Thyroid gland (tissue), 4 donors: ENCODE measurements around the gene ALDH1L1. TPM values are rescaled to one million over a fixed set of nuclear protein-coding genes. Genes with fewer than 3 reads are reported as not detected.

Experiments
- DNase-seq, 2 donors: peaks; one replicate each; pipeline ENCODE4 v3.0.0-alpha.2; 2019
- H3K27ac ChIP-seq, 3 donors: fragments of 200-600 bp; sonication (generic); 1 replicate in 2 of 3; 2 replicates in 1 of 3; pipeline ENCODE4 v1.5.1; 2016 to 2019; ENCODE audit warnings: mild to moderate bottlenecking in 1 of 3, moderate library complexity in 1 of 3
- H3K27me3 ChIP-seq: fragments of 200-600 bp; sonication (generic); one replicate; pipeline ENCODE4 v1.5.1; 2019
- H3K36me3 ChIP-seq, 2 donors: fragments of 200-600 bp; sonication (generic); one replicate each; pipeline ENCODE4 v1.5.1; 2016 to 2019
- H3K4me1 ChIP-seq, 2 donors: fragments of 200-600 bp; sonication (generic); one replicate each; pipeline ENCODE4 v1.5.1; 2017 to 2019
- H3K4me3 ChIP-seq, 3 donors: fragments of 200-600 bp; sonication (generic); replicated peaks in 1 of 3; 1 replicate in 2 of 3; 2 replicates in 1 of 3; pipeline ENCODE4 v1.5.1; 2016; ENCODE audit warnings: mild to moderate bottlenecking in 1 of 3
- H3K9me3 ChIP-seq: fragments of 200-600 bp; sonication (generic); one replicate; pipeline ENCODE4 v1.5.1; 2017
- CTCF ChIP-seq, 6 experiments: fragments of 200-600 bp in 3 of 6; fragments of 450-650 bp in 3 of 6; sonication (generic) in 3 of 6; IDR thresholded peaks; one replicate each; pipeline ENCODE4 v1.5.1; 2016 to 2019; ENCODE audit warnings: antibody characterized with exemption in 6 of 6, mild to moderate bottlenecking in 2 of 6, inconsistent platforms in 1 of 6, moderate library complexity in 1 of 6
- POLR2A ChIP-seq, 2 donors: fragments of 450-650 bp; IDR thresholded peaks; one replicate each; pipeline ENCODE4 v1.6.1; 2017; ENCODE audit warnings: antibody characterized with exemption in 2 of 2, mild to moderate bottlenecking in 2 of 2, moderate library complexity in 1 of 2
- WGBS, 2 donors: methylation state at CpG; one replicate each; pipeline ENCODE4 v1.1.5; 2017; 5-methylcytosine and 5-hydroxymethylcytosine counted together
- intact Hi-C: fragments of 100-400 bp; cut with DNase I; formaldehyde crosslinking; loops from one replicate; pipeline ENCODE4 v1.15.1; 2023
- total RNA-seq, 4 donors: library from RNA; depleted of rRNA; stranded (reverse); fragments of >200 nt; gene quantifications; one replicate each; pipeline ENCODE4 v1.2.3, GENCODE V29; 2016

Gene ALDH1L1
- total RNA-seq, 4 donors from 2014 or later, result 2.1 to 12.1 (median 6.1) TPM

DNA sequence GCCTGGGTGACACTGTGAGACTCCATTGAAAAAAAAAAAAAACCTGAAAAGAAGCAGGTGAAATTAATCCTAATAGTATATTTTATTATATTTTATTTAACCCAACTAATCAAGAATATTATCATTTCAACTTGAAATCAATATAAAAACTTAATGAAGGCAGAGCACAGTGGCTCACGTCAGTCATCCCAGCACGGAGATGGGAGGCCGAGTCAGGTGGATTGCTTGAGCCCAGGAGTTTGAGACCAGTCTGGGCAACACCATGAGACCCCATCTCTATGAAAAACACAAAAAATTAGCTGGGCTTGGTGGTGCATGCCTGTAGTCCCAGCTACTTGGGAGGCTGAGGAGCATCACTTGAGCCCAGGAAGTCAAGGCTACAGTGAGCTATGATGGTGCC, 63.2 kb downstream of the ALDH1L1 start:
- WGBS, 2 donors, result 96 to 97% methylated on average over 3 of the region's 3 CpGs
- TF ChIP-seq POLR2A (IDR thresholded peaks at IDR 0.05) (no peak), CTCF (IDR thresholded peaks at IDR 0.05) (no peak)
- Histone ChIP-seq H3K36me3 (no peaks in the 10 kb centered on the region), H3K4me1 (no peaks in the 10 kb centered on the region), H3K9me3 (no peaks in the 10 kb centered on the region), H3K27ac (no peak overlapping the region), H3K27me3 (no peaks in the 10 kb centered on the region), H3K4me3 (no peak overlapping the region)
- no peak for DNase-seq
- intact Hi-C loops, result no loop called here

DNA sequence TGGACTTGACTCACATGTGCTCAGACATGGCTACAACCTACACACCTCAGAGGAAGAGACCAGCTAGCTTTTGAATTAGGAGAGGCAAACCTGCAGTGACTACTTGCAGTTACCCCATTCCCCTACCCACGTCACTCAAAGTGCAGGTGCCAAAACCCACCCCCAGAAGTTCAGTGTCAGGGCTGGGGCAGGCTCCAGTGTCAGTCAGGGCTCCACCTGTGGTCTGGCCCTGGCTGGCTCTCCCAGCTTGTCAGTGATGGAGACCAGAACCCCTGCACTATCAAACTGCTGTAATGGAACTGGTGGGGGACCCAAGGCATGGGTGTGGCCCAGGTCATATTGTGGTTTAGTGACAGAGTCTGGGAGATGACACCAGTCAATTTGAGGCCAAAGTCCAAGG, 63.9 kb downstream of the ALDH1L1 start:
- TF ChIP-seq POLR2A (IDR thresholded peaks at IDR 0.05) (no peak), CTCF (IDR thresholded peaks at IDR 0.05) (no peak)
- no peak overlapping the region for H3K4me3 ChIP-seq
- DNase-seq, result no peak
- WGBS, 2 donors, result 100% methylated on average over 1 of the region's 1 CpG; no CpG with 5 or more reads in 1 of the 2 donors
- intact Hi-C loops, result no loop called here
- H3K4me1 ChIP-seq, result no peaks in the 10 kb centered on the region
- no peak overlapping the region for H3K27ac ChIP-seq
- no peaks in the 10 kb centered on the region for H3K27me3 ChIP-seq
- H3K36me3 ChIP-seq, result no peaks in the 10 kb centered on the region
- no peaks in the 10 kb centered on the region for H3K9me3 ChIP-seq

DNA sequence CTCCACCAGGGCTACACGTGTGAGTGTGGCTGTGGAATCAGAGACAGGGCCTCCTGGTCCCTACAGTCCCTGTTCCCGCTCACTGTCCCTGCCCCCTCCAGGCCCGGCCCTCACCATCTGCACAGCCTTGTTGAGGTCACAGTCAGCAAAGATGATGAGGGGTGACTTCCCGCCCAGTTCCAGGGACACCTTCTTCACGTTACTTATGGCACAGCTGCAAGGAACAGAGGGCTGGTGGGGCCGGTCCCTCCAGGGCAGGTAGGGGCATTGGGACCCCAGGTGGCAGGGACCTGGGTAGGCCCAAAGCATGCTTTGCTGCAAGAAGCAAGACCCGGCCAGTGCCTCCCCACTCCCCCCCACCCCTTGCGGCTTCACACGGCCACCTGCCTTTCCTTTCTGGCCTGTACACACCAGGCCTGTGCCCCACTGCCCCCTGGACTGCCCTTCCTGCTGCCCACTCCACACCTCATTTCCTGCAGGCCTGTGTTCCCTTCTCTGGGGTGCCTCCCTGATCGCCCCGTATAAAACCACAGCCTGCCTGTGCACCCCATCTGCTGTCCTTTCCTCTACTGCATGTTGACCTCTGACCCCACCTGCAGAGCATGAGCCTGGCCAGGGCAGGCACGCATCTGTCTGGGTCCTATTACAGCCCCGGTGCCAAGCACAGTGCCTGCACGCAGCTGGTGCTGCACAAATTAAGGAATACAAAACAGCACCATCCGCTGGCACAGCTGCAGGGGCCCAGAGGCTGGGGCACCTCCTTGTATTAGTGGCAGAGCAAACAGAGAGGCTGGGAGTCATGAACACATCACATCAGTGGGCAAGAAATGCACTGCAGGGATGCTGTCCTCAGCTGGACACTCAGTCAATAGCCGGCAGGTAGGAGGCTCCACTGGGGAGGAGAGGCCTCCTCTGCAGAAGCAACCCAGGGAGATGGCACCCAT, 65.7 kb downstream of the ALDH1L1 start:
- WGBS, 2 donors, result 88 to 91% methylated on average over 10 to 13 of the region's 16 CpGs
- DNase-seq, result no peak
- Histone ChIP-seq H3K27me3 (no peaks in the 10 kb centered on the region), H3K9me3 (no peaks in the 10 kb centered on the region), H3K36me3 (no peaks in the 10 kb centered on the region), H3K4me3 (no peak overlapping the region), H3K4me1 (no peaks in the 10 kb centered on the region), H3K27ac (no peak overlapping the region)
- no peak for TF ChIP-seq CTCF (IDR thresholded peaks at IDR 0.05)
- TF ChIP-seq POLR2A (IDR thresholded peaks at IDR 0.05), result no peak
- intact Hi-C loops, result no loop called here

- Histone ChIP-seq H3K9me3 (no peaks in the 10 kb centered on the region), H3K27ac (no peak overlapping the region), H3K36me3 (no peaks in the 10 kb centered on the region), H3K4me1 (no peaks in the 10 kb centered on the region), H3K27me3 (no peaks in the 10 kb centered on the region), H3K4me3 (no peak overlapping the region)
- TF ChIP-seq CTCF (IDR thresholded peaks at IDR 0.05) (peak in 1 of 6 experiments; percentile 35), POLR2A (IDR thresholded peaks at IDR 0.05) (no peak)
- intact Hi-C loops, result no loop called here
- no peak for DNase-seq
- 74 to 78% methylated on average over 9 of the region's 9 CpGs for WGBS, 2 donors
These were observed 66.5 kb downstream of the ALDH1L1 start for GRCh38 chr3:126113733-126114442.

DNA sequence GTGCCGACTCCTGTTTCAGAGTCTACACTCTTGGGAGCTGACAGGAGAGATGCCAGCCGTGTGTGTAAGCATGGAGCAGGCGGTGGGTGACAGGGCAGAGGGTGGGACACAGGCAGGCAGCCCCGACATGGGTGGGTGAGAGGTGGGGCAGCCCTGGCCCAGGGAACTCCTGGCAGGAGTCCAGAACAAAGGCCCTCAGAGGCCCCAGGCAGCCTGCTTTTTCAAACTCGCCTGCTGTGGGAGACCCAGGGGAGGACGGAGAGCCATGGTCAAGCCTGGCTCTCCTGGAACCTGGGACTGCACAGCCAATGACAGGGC, 67.2 kb downstream of the ALDH1L1 start:
- Histone ChIP-seq H3K36me3 (no peaks in the 10 kb centered on the region), H3K9me3 (no peaks in the 10 kb centered on the region), H3K4me3 (no peak overlapping the region), H3K27me3 (no peaks in the 10 kb centered on the region), H3K27ac (no peak overlapping the region), H3K4me1 (no peaks in the 10 kb centered on the region)
- intact Hi-C loops, result no loop called here
- DNase-seq, result no peak
- no peak for TF ChIP-seq CTCF (IDR thresholded peaks at IDR 0.05)
- whole genome bisulfite sequencing, 2 donors, result 75 to 76% methylated on average over 4 to 5 of the region's 6 CpGs
